GM12873 (cell line): ENCODE results near the gene RPS6KA3.

Experiments used
- CTCF ChIP-seq: IDR thresholded peaks from 2 replicates; pipeline ENCODE4 v1.5.1; 2012; ENCODE audit warnings: low read depth, mild to moderate bottlenecking, moderate library complexity, low read length, control low read depth; ENCODE audit not compliant: insufficient read depth; ENCODE audit errors: missing control alignments

RPS6KA3 gene

GRCh38 chrX:20171887-20172286 is 94.8 kb downstream of the RPS6KA3 start:
- no peak for TF ChIP-seq CTCF

- TF ChIP-seq CTCF, result no peak
Measured at GRCh38 chrX:20159797-20160385, 106.8 kb downstream of the RPS6KA3 start.

- no peak for TF ChIP-seq CTCF
Measured at GRCh38 chrX:20151689-20152088, 115.0 kb downstream of the RPS6KA3 start.

- TF ChIP-seq CTCF, result no peak
Measured at GRCh38 chrX:20149326-20149725, 117.4 kb downstream of the RPS6KA3 start.

- TF ChIP-seq CTCF, result no peak
Measured at GRCh38 chrX:20147561-20147960, 119.1 kb downstream of the RPS6KA3 start.

GRCh38 chrX:20144491-20144890 is 122.2 kb downstream of the RPS6KA3 start:
- no peak for TF ChIP-seq CTCF

GRCh38 chrX:20143561-20143960 is 123.1 kb downstream of the RPS6KA3 start:
- TF ChIP-seq CTCF, result no peak
